GM15510 (cell line): ENCODE data around the gene METAP1.

Source experiments
- POLR2A ChIP-seq: IDR thresholded peaks from 3 replicates; pipeline ENCODE4 v1.6.1; 2011; ENCODE audit warnings: borderline replicate concordance; ENCODE audit not compliant: insufficient read length; ENCODE audit errors: extremely low read depth

The METAP1 gene

DNA sequence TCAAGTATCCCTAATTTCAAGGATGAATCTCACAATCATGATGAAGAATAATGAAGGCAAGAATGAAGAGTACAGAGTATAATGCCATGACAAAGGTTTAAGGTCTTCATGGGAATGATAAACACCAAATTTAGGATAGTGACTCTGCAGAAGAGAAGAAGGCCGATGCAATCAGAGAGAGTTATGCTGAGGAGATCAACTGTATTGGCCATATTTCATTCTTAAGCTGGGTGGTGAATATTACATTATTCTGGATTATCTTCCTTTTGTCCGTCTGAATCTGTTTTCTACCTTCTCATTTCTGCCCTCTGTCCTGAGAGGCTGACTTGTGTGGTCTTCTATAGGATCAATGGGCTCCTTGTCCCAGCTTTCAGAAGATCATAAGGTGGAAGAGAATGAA, 7.8 kb upstream of the METAP1 start:
- TF ChIP-seq POLR2A, result no peak

DNA sequence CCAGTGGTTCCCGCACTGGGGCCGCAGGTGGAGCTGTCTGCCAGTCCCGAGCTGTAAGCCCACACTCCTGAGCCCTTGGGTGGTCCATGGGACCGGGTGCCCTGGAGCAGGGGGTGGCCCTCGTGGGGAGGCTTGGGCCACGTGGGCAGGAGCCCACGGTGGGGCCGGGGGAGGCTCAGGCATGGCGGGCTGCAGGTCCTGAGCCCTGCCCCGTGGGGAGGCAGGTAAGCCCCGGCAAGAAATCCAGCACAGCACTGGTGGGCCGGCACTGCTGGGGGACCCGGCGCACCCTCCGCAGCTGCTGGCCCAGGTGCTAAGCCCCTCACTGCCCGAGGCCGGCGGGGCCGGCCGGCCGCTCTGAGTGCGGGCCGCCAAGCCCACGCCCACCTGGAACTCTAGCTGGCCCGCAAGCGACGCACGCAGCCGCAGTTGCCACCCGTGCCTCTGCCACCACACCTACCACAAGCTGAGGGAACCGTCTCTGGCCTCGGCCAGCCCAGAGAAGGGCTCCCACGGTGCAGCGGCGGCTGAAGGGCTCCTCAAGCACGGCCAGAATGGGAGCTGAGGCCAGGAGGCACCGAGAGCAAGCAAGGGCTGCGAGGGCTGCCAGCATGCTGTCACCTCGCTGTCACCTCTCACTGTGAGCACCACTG, 2.0 kb upstream of the METAP1 start:
- TF ChIP-seq POLR2A, result no peak

DNA sequence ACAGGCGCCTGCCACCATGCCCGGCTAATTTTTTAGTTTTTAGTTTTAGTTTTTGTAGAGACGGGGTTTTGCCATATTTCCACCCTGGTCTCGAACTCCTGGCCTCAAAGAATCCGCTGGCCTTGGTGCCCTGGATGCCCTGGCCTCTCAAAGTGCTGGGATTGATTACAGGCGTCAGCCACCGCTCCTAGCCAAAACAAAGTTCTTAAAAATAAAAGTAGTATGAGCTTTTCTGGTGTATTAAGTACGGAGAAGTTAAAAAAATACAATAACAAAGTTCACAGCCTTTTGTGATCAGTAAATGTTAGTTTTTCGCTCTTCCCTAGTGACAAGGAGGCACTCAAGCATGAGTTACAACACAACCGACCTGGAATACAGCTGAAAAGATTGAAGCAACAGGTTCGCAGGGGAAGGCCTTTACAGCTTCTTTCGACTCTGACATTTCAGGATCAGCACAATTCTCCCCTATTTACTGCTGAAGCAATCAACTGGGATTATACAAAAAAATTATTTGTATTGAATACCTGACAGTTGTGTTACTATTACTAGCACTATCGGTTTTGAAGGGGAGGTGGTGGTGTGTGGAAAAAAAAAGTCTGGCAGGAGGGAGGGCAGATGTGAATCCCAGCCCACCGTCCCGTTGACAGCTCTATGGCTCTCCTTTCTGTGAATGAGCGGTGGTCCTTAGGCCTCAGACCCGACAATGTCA, 893 bp upstream of the METAP1 start:
- no peak for TF ChIP-seq POLR2A

DNA sequence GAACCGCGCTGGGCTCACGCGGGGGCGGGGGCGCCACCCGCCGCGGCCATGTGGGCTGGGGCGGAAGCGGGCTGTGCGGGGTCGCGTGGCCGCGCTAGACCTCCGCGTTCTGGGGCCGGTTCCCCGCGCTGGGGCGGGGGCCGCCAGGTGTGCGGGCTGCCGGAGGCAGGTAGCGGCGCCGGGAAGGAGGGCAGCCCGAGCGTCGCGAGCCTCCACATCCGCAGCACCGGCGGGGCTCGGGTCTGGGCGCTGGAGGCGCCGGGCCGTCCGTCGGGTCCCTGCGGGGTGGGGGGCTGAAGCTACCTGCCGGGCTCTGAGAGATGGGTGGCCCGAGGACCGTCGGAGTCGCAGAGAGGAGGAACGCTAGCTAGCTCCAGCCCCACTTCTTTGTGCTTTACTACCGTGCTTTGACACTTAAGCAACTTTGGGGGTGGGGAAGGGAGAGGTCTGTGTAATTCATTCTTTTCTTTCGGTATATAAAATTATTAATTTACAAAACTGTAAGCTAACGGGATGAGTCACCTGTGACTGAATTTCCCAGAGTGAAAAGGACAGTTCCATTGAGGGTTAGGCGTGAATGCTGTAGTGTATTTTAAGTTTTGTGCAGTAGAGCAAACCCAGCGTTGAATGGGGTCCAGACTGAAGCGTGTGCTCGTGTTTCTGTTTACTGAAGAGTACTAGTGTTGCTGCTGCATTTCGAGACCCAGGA, 689 bp downstream of the METAP1 start:
- no peak for TF ChIP-seq POLR2A

DNA sequence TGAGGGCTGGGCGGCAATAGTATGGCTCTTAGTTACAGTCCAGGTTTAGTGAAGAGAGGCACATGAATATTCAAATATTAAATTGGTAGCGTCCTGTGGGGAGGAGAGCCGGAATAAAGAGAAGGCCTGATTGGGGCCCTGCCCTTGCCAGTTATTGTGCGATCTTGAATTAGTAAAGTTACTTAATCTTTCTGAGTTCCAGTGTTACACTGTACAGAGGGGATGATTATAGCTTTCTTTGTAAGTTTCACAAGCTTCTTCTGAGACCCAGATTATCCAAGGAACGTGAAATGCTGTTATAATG, 1.2 kb downstream of the METAP1 start:
- no peak for TF ChIP-seq POLR2A

DNA sequence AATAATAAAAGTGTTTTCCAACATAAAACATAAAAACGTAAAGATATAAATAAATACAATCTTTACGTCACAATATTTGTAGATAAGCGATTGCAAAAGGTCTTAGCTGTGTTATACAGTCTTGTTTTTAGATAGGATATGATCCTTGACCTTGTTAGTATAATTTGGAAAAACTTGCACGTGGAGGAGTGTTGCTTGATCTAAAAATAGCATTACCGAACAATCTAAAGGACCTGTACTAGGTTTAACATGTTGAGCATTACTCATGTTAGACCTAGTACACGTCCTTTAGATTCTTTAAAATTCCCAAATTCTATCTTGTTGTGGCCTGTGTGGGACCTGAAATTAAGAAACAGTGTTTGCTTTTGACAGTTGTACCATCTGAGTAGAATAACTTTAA, 1.6 kb downstream of the METAP1 start:
- TF ChIP-seq POLR2A, result no peak

DNA sequence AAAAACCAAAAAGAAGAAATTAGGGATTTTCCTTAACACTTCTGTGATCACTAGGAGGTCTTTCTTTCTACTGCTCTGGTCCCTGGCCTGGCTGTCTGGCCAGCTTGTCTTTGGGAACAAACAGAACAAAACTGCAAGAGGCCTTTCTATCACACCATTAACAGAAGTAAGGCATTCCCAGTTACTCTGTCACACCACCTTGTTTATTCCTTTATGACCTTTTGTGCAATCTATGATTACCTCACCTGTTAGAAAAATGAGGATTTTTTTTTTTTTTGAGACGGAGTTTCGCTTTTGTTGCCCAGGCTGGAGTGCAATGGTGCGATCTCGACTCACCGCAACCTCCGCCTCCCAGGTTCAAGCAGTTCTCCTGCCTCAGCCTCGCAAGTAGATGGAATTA, 3.0 kb downstream of the METAP1 start:
- TF ChIP-seq POLR2A, result no peak

DNA sequence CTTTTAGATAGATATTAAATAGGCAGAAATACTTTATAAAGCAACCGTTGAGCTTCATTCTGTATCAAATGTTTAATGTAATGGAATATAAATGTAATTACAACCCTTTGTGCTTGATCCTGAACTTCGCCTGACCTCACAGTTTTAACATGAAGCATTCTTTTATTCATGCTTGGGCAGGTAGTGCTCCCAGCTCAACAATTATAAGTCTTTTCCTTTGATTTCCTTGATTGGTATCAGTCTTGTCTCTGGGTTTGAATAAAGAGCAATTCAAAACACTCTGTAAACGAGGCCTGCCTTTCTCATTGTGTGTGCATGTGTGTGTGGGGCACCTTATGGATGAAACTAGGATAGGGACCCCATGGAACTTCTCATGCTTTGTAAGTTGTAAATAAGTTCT, 6.8 kb downstream of the METAP1 start:
- TF ChIP-seq POLR2A, result no peak

DNA sequence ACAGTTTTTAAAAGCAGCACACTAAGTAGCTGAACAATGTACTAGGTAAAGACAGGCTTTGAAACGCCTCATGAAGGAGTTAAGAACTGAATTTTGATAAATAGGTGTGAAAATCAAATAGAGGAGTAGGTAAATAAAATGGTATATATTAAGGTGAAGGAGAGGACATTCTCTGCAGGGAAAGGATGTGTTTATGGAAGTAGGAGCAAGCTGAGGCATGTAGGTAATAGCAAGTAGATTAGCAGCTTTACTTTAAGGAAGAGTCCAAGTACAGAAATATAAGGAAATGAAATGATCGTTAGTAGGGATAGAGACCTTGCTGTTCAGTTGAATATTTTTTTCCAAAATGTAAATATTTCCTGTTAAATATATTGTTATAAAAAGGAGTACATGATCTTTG, 12.5 kb downstream of the METAP1 start:
- TF ChIP-seq POLR2A, result no peak

DNA sequence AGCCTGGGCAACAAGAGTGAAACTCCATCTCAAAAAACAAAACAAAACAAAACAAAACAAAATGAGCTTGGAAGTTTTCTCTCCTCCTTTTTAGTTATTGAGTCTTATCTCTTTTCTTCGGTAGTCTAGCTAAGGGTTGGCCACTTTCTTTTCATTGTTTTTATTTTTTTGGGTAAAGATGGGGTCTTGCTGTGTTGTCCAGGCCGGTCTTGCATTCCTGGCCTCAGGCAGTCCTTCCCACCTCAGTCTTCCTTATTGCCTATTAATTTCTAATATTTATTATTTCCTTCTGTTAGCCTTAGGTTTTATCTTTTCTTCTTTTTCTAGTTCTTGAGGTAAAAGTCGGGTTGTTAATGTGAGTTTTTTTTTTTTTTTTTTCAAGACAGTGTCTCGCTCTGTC, 16.4 kb downstream of the METAP1 start:
- TF ChIP-seq POLR2A, result no peak

DNA sequence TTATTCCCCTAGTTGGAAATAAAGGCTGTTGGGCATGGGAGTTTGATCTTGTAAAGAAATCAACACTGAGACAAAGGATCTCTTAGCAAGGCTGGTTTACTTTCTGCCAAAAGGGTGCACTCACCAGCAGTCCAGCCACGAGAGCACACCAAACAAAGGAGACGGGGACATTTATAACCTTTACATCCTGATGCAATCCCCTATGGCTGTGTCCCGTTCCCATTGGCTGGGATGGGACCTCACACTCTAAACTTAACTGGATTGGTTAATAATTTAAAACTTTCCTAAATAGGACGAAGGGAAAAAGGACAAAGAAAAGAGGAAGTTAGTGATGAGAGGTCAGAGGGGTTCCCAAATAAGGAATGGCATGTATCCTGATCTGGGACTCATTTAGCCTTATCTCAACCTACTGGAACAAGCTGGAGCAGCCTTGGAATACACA, 17.9 kb downstream of the METAP1 start:
- no peak for TF ChIP-seq POLR2A

DNA sequence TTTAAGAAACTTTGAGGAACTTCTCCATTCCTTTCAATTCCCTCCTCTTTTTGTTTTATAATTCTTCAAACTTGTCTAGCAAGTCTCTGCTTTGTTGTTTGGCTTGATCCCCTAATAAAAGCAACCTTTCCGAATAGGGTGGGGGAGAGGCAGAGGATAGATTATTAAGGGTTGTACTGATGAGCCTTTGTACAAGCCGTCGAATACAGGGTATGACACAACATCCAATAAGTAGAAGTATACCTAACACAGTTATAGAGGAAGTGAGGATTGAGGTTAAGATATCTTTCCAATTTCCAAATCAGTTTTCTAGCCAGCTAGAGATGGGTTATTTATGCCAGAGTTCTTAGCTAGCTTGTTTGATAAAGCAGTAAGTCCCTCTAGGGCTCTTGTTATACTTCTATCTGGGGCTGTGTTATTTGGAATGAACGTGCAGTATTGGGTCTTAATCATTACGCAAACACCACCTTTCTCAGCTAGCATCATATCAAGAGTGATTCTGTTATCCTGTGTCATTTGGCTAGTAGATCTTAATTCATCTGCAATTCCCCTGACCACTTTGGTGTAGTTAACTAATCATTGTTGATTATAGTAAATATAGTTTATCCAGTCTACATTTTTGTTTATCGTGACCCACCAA, 18.5 kb downstream of the METAP1 start:
- no peak for TF ChIP-seq POLR2A

DNA sequence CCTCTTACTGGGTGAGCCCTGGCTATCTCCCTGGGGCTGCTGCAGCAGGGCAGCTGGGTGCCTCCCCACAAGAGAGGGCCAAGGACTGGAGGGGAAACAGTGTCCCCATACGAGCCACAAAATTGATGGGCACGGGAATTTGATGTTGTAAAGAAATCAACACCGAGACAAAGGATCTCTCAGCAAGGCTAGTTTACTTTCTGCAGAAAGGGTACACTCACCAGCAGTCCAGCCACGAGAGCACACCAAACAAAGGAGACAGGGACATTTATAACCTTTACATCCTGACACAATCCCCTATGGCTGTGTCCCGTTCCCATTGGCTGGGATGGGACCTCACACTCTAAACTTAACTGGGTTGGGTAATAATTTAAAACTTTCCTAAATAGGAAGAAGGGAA, 25.9 kb downstream of the METAP1 start:
- no peak for TF ChIP-seq POLR2A

DNA sequence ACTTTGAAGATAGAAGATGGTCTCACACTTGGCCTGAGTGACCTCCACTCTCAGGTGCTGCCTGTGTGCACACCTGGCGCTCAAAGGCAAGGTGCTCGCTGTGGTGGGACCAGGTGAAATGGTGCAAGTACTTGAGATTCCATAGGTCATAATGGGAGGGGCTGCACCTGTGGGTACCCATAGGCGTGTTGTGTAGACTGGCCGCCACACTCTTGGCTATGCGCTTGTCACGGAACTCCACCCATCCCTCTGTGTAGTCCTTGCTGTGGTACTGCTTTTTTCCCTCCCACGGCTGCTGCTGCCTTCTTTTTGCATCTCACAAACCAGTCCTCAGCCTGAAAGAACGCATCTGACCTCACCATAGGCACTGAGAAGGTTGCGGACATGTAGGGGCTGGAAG, 27.0 kb downstream of the METAP1 start:
- no peak for TF ChIP-seq POLR2A

DNA sequence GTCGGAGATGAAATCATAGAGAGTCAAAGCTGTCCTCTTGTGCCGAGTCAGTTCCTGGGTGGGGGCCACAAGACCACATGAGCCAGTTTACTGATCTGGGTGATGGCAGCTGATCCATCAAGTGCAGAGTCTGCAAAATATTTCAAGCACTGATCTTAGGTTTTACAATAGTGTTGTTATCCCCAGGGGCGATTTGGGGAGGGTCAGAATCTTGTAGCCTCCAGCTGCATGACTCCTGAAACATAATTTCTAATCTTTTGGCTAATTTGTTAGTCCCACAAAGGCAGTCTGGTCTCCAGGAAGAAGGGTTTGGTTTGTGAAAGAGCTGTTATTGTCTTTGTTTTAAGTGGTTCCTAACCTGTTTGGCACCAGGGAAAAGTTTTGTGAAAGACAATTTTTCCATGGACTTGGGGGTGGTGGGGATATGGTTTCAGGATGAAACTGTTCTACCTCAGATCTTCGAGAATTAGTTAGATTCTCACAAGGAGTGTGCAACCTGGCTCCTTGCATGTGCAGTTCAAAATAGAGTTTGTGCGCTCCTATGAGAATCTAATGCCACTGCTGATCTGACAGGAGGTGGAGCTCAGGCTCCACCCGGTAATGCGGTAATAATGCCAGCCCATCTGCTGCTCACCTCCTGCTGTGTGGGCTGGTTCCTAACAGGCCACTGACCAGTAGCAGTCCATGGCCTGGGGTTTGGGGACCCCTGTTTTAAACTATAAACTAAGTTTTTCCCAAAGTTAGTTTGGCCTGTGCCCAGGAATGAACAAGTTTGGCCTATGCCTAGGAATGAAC, 29.2 kb downstream of the METAP1 start:
- TF ChIP-seq POLR2A, result no peak
